Cardiac fibroblast (primary cell): ENCODE data around the gene ACOX3.

Source experiments
- DNase-seq, 2 donors: peaks; one replicate each; pipeline versions ENCODE4 v3.0.0 to v3.0.0-alpha.2; 2010; ENCODE audit warnings: low read depth in 2 of 2
- H3K4me3 ChIP-seq, 2 donors: replicated peaks in 1 of 2; 1 replicate in 1 of 2; 2 replicates in 1 of 2; pipeline ENCODE4 v1.5.1; 2011; ENCODE audit warnings: low read depth in 2 of 2, low read length in 2 of 2, mild to moderate bottlenecking in 2 of 2, moderate library complexity in 1 of 2
- TF ChIP-seq, protein P1 (sequence below): IDR thresholded peaks from one replicate; pipeline ENCODE4 v1.5.1; 2011; ENCODE audit warnings: low read depth, mild to moderate bottlenecking, low read length, inconsistent platforms

The ACOX3 gene

DNA sequence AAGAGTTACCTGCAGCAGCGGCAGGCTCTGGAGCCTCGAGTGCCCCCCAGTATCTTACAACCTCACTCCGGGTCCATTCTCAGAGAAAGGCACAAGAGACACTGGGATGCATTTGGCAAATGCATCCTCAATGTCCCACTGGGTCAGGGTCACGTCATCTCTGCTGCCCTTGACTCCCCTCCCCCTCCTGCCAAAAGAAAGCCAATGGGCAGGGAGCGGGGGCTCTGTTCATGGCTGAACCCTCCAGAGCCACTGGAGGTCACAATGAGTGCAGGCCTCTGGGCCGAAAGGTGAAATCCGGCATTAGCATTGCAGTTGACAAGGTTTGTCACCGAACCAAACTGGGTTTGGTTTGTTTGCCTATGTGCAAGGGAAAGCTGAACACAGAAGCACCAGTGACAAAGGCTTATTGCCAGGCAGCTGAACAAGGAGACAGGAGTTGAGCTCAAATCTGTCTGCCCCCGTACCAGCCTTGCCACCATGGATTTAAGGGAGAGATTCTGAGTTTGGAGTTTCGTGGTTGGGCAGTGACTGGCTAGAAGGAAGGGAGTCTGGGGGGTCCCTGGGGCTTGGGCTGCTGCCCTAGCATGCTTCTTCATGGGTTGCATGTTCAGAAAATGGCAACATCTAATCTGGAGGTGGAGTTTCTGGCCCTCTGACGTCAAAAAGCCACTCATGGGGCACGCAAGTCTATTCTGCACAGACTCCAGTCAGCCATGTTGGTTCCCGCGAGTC lies 106.6 kb downstream of the ACOX3 start:
- no peak overlapping the region for H3K4me3 ChIP-seq
- DNase-seq = no peak
- TF ChIP-seq, protein P1, sequence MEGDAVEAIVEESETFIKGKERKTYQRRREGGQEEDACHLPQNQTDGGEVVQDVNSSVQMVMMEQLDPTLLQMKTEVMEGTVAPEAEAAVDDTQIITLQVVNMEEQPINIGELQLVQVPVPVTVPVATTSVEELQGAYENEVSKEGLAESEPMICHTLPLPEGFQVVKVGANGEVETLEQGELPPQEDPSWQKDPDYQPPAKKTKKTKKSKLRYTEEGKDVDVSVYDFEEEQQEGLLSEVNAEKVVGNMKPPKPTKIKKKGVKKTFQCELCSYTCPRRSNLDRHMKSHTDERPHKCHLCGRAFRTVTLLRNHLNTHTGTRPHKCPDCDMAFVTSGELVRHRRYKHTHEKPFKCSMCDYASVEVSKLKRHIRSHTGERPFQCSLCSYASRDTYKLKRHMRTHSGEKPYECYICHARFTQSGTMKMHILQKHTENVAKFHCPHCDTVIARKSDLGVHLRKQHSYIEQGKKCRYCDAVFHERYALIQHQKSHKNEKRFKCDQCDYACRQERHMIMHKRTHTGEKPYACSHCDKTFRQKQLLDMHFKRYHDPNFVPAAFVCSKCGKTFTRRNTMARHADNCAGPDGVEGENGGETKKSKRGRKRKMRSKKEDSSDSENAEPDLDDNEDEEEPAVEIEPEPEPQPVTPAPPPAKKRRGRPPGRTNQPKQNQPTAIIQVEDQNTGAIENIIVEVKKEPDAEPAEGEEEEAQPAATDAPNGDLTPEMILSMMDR = no peak

DNA sequence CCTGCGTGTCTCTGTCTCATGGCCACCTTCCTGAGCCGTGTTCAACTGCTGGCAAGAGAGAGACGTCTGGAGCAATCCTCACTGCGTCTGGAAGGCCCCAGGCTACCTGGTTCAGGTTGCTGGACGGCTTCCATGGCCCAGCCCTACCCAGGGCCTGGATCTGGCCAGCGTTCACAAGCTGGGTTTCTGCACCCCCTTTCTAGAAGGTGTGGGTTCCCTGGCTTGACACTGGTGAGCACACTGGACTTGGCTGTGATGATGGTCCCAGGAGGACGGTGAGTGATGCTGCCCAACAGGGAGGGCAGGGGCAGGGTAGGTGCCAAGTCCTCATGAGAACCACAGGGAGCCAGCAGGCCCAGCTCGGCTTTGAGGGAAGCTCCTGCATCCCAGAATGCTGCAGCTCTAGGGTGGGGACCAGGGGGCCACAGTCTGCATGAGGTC lies 107.6 kb downstream of the ACOX3 start:
- DNase-seq = no peak
- TF ChIP-seq, protein P1 = no peak
- no peak overlapping the region for H3K4me3 ChIP-seq

DNA sequence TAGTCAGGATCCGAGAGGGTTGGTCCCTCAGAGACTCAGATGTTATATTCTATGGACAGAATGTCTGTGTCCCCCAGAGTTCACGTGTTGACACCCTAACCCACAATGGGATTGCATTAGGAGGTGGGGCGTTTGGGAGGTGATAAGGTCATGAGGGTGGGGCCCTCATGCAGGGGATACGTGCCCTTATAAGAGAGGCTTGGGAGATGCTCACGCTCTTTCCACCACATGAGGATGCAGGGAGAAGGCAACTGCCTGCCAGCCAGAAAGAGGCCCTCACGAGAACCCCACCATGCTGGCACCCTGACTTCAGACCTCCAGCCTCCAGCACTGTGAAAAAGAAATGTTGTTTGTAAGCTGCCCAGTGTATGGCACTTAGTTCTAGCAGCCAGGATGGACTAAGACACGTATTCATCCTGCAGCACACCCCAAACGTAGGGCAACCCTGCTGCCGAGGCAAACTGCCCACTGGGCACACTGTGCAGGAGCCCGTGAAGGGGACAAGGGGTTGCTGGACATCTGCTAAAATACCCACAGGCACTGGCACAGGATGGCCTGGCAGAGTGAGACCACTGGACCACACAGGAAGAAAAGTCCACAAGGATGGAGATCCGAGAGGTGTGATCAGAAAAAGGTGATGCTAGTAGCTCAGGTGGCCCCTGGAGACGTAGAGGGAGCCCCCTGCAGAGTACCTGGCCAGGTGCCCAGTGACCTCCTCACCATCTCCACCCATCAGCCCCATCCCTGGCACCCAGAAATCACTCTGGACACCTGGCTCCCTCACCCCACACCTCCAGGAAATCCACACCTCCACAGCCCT lies 108.3 kb downstream of the ACOX3 start:
- TF ChIP-seq, protein P1 = no peak
- DNase-seq = no peak
- H3K4me3 ChIP-seq = no peak overlapping the region

DNA sequence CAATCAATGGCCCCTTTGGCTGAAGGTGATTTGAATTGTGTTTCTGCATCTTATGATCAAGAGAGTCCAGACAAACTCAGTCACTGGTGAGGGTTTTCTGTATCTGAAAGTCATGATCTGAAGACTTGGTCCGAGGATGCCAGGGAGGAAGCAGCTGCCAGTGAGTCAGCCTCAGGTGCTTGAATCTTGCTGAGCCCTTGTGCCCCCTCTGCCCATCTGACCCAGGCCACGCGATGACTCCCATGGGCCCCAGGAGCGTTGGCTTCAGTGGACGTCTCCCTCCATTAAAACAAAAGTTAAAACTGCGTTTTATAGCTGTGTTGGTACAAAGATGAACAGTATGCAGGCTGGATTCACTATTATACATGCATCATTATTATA lies 109.0 kb downstream of the ACOX3 start:
- H3K4me3 ChIP-seq = no peak overlapping the region
- TF ChIP-seq, protein P1 = no peak
- DNase-seq = peak in 1 of 2 donors; percentile 24

DNA sequence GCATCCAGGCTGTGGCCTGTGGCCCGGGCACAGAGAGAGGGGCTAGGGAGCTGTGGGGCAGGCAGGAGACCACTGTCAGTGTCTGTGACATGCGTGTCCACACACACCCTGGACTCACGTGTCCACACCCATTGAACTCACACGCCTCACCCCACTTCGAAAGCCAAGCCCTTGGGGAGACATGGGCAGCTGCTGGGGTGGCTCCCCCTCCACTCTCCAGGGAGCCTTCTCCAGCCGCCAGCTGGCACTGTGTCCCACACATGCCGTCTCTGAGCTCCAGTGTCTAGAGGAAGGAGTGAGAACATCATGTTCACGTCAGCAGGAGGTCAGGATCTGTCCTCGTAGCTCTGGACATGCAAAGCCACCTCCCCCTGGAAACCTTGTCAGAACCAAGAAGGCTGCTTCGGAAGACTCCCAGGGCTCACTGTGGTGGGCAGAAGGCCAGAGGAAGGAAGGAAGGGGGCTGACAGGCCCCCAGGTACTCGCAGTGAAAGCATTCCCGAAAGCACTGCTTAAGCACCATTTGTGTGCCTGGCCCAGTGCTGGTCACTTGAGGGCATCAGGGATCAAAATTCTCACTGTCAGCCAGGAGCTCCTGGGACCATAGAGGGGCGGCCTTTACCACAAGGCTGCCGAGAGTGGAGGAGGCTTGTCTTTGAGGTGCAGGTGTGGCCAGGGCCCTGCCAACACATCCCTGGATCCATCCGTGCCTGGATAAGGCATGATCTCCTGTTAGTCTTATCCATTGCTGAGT lies 109.5 kb downstream of the ACOX3 start:
- TF ChIP-seq, protein P1 = peak; percentile 19
- peak; percentile 55 to 63 for DNase-seq
- H3K4me3 ChIP-seq = no peak overlapping the region

DNA sequence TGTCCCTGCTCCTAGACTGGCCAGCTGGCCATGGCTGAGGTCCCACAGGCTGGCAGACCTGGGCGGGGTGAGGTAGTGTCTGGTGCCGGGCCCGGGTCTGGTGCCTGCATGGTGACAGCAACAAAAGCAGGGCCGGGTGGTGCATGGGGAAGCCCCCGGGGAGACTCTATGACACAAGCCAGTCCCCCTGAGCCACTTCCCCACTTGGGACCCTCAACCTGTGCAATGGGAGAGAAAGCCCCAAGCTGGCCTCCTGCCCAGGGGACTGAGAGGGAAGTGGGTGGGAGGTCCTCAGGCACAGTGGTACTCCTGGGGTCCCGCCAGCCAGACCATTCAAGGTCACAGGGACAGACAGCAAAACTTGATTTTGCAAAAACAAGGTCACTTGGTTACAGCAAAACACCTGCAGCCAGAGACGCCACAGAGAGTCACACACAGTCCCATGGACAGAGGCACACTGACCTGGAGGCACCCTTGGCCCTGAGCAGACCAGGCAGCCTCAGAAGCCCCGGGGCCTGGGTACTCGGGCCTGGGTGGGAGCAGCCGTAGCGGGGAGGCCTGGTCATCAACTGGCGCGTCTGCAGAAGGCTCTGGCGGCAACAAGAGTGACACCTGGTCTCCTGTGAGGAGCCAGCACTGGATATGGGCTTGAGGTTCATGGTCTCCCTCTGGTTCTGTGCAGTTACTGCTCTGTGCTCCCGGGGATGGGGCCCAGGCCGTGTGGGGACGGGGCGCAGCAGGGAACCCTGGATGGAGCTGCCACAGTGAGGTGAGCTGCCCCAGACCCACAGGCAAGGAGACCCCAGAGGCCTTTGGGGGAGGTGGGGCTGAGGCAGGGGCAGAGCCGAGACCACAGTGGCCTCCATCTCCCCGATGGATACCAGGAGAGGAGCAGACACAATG lies 110.4 kb downstream of the ACOX3 start:
- DNase-seq = no peak
- TF ChIP-seq, protein P1 = no peak

More for the DNA sequence above, 110.4 kb downstream of the ACOX3 start:
- H3K4me3 ChIP-seq = no peak overlapping the region
